ENCODE measurements around the gene SYT7.
"Not testable (repeated sequence)": the region's sequence is repeated elsewhere in the genome, so short reads cannot be mapped to it uniquely, and the experiment has no call there.

DNA sequence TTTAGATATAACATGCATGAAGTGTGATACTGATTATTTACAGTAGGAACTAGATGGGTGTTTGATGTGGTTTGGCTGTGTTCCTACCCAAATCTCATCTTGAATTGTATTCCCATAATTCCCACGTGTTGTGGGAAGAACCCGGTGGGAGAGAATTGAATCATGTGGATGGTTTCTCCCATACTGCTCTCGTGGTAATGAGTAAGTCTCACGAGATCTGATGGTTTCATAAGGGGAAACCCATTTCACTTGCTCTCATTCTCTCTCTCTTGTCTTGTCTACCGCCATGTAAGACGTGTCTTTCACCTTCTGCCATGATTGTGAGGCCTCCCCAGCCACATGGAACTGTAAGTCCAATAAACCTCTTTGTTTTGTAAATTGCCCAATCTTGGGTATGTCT, 33.9 kb upstream of the SYT7 start:
- TF ChIP-seq EZH2 (IDR thresholded peaks at IDR 0.05; ENCODE audit: insufficient read depth, poor library complexity, severe bottlenecking); EZH2phosphoT487 (IDR thresholded peaks at IDR 0.05; ENCODE audit: insufficient read depth, low read depth): not testable (repeated sequence)
